NCI-H2171 (cell line): ENCODE measurements around the gene SETX.

Experiments
- DNase-seq: peaks from one replicate; lab custom pipeline; 2025; lab: John Stamatoyannopoulos, UW

The SETX gene

DNA sequence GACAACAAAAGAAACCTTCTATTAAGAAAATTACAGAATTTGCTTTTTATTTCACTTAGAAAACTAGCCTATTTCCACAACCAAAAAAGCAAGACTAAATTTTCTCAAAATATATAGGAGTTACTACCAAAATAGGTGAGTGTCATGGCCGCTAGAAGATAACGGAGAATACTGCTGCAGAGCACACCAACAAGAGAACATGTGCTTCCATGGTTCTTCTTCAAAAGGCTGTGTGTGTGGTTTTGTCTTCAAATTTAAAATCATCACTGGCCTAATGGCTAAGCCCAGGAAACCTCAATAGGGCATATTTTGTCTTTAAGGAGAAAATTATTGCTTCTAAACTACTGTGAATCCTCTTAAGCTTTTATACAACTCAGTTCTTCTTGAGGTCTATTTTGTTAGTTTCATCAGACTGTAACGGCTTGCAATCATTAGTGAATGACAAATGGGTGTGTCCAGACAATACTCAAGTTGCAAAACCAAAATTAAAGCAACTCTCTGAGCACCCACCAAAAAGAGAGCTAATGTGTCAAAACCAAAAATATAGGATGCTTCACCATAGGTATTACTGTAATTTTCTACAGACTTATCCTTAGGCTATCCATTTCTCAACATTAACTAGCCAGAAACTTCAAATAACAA, 3.3 kb downstream of the SETX start:
- DNase-seq: no peak

DNA sequence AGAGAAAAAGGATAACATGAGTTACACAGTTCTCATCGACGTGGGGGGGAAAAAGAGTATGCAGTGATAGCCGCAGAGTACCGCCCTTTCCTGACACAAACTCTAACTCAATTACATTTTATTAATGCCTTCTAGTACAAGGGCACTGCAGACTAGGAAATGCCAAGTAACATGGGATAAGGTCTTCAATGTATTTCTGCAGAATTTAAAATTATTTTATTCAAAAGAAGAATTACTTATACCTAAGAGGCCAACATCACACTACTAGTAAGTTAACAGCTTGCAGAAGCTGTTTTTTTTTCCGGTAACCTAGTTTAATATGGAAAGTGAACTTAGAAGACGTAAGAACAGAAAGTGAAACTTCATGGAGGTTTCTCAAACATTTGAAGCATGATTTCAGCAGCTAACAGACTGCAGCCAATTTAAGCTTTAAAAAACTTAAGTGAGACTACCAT, 3.9 kb downstream of the SETX start:
- no peak for DNase-seq

DNA sequence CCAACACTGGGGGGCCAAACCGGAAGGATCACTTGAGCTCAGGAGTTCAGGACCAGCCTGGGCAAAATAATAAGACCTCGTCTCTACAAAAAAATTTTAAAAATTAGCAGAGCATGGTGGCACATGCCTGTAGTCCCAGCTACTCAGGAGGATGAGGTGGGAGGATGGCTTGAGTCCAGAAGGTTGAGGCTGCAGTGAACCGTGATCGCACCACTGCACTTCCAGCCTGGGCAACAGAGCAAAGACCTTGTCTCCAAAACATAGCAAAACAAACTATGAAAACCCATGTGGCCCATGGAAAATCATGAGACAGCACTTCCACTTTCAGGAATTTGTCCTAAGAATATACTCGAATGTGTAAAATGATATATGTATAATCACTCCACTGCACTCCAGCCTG, 6.1 kb downstream of the SETX start:
- no peak for DNase-seq

DNA sequence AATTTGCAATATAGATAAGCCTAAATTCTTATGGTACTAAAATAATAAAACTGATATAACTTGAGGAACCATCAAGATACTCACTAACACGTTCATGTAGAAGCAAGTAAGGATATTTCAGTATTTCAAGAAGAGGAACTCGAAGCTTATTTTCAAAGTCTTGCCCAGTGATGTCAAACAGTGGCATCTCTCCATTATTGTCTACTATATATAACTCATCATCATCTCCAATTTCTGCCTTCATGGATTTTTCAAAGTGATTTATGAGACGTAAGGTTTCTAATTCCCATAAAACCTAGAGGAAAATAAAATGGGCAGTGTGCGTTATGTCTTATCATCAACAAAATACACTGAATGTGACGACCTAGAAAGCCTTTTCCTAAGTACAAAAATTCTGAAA, 8.6 kb downstream of the SETX start:
- DNase-seq: no peak

DNA sequence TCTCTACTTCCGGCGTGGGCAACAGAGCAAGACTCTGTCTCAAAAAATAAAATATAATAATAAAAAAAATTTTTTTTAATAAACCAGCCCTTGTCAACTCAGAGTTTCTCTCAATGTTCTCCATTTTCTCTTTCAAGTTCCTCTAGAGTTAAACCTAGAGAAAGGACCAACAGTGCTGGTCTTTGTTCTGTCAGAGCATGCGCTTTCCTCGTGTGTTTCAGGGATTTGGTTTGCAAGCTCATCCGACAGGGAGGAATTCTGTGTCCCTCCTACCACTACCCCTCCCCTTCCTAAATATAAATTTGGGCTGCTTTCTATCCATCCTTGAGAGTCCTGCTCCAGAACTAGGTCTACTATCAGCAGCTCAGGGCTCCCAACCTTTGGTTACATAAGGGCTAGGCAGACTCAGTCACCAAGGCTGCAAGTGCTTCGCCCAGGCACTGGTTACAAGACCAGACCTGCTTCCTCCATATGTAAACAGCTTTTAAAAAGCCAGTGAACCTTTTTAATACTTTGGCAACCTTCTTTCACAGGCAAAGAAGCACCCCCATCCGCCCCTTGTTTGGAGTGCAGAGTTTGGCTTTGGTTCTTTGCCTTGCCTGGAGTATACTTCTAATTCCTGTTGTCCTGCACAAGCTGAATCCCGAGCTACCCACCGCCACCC, 13.5 kb downstream of the SETX start:
- DNase-seq: no peak

DNA sequence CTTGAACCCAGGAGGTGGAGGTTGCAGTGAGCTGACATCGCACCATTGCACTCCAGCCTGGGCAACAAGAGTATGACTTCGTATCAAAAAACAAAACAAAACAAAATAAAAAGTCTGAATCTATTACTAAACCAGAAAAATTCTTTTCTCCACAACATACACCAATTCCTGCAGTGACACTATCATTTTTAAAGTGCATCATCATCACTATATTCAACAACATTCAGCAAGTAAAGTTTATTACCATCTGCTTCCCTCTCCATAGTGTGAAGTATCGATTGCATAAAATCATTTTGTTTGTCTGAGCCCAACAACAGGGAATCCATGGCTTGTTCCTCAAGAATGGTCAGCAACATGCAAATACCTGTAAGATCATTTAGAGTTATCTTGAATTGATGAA, 20.4 kb downstream of the SETX start:
- no peak for DNase-seq

DNA sequence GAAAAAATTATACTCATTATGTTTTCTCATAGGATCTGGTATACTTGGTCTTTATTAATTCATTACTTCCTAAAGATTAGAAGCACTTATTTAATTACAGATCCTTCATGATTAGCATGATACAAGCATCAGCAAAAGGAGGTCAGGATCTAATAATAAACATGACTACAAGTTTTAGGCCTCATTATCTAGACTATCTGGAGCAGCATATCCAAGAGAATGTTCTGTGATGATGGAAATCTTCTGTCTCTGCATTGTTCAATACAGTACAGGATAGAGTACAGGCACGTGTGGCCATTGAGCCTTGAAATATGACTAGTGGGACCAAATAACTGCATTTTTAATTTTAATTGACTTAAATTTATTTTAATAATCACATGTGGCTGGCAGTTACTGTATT, 21.2 kb downstream of the SETX start:
- DNase-seq: no peak

DNA sequence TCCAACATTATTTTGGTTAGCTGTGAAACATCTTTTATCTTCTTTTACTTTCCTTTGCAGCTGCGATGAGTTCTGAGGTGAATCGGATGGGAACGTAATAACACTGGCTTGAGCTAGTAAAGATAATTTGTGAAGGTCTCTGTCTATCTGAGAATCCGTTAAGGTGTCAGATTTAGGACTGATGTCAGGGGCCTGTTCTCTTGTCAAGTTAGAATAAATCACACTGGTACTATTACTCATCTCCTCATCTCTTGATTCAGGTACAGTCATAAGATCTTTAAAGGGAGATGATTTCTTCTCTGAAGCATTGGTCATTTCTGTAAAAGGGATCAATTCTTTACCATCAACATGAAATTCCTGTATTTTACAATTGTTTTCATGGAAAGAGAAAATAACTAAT, 26.2 kb downstream of the SETX start:
- DNase-seq: no peak

DNA sequence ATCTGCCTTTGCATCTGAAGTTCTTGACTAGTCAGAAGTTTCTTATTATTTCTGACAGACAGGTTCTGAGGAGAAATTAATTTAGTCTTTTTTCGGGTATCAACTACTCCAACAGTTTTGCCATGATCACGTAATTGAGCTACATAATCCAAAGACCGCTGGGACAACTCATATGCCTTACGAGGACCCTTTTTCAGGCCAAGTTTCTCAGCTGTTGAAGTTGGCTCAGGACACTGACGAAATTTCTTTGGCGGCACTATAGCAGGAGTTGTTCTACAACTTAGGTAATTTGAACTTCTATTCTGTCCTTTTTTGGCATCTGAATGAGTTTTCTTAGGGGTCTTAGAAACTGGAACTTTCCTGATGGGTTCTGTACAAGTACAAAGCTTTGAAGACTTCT, 27.2 kb downstream of the SETX start:
- DNase-seq: no peak

DNA sequence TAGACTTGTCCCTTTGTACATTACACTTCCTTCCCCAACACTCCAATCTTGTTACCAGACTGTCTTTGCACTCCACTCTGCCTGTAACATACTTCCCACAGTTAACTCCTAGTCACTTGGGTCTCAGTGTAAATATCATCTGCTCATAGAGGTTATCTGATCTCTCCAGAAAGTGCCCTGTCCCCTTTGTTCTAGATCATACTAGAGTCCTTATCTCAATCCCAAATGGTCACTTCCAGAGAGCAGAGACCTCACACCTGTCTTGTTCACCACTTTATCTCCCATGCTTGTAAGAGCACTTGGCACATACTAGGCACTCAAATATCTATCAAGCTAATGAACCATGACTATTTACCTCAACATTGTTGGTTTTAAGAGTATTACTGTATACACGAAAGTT, 30.4 kb downstream of the SETX start:
- no peak for DNase-seq

DNA sequence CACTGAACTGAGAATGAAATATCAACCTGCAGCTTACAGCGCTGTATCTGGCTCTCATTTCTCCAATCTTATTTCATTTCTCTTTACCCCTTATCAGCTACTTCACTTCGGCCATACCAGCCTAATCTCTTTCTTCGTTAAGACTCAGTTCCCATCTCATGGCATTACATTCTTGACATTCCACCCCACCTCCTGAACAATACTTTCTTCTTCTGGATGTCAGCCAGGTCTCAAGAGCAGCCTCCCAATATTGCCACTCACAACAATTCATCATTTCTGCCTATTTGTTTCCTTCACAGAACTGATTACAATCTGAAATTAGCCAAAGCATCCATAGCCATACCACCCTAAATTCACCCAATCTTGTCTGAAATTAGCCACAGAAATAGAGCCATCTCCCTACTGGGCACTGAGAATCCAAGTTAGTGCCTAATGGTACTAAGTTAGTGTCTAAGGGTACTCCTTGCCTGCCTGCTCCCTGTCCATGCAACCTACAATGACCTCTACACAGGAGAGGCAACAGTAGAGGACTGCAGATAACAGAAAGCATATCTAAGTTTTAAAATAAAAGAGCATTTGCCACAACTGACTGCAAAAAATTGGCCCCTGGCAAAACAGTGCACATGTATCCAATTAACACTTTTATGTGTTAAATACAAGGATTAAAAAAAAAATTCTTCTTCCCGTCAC, 35.2 kb downstream of the SETX start:
- DNase-seq: no peak

DNA sequence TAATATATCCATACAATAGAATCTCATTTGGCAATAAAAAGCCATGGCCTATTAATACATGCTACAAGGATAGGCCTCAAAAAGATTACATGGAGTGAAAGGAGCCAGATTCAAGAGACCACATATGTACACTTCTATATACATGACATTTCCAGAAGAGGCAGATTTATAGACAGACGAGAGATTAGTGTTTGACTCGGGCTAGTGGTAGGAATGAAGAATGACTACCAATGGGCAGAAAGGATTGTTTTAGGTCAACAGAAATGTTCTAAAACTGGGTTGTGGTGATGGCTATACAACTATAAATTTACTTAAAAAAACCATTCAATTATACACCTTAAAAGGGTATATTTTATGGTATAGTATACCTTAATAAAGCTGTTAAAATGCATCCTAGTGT, 41.9 kb downstream of the SETX start:
- DNase-seq: no peak

DNA sequence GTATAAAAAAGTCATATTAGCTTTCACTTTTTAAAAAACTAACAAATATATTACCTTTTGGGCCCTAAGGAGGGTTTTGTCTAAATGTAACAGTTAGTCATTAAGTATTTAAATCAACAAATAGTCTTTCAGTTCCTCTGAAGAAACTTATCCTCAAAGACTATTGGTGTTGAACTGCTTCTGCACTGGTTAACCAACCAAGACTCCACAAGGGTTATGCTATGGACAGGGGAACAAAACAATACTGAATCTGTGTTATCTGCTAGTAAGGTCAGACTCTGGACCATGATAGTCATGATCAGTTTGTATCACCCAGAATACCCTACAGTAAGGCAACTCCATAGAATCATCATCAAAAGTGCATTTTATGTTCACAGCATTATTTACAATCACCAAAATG, 42.4 kb downstream of the SETX start:
- no peak for DNase-seq

DNA sequence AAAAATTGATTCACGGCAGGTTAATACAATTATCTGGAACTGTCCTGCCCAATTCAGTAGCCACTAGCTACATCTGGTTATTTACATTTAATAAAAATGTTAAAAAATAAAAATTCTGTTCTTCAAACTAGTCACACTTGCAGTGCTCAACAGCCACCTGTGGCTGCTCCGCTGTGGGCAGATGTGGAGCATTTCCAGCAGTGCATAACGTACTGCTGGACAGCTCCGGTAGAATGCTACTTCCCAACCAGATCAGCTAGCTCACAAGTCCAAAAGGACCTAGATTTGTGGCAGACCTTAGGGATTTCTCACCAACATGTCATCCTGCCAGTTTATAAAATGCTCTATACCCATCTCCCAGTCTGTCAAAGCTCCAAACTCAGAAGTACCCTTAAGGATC, 42.8 kb downstream of the SETX start:
- no peak for DNase-seq

DNA sequence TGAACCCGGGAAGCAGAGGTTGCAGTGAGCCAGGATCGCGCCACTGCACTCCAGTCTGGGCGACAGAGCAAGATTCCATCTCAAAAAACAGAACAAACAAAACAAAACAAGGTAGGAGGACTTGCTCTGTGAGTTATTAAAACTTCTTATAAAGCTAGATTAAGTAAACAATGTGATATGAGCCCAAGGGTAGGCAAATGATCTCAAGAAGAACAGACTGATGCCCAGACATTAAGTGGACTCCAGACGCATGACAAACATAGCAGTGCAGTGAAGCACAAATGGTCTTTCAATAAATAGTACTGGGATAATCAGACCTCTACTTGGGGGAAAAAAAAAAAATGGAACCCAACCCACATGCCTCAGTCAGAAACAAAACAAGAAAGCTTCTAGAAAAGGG, 45.7 kb downstream of the SETX start:
- no peak for DNase-seq

DNA sequence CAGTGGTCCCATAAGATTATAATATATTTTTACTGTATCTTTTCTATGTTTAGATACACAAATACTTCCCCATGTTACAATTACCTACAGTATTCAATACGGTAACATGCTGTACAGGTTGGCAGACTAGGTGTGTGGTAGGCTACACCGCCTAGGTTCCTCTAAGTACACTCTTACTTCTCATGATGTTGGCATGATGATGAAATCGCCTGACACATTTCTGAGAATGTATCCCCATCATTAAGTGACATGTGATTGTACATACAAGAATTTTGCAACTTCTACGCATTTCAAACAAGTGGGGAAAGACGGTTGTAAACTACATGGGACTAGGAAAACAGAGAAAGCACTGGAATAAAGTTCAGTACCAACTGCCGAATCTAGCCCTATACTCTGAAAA, 53.3 kb downstream of the SETX start:
- no peak for DNase-seq

DNA sequence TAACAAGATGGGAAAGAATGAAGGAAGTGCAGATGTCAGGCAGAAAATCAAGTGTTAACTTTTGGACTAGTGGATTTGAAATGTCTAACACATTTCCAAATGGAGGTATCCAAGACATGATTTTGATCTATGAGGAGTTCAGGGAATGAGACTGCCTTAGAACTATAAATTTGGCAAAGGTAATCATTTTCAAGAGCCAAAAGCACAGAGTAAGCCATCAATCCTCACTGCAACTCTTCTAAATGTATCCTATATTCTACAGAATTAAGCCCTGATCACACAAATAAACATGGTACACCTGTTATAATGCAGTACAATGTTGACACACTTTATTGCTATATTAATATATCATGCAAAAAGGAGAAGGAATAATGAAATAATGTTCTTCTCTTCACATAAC, 55.6 kb downstream of the SETX start:
- no peak for DNase-seq

DNA sequence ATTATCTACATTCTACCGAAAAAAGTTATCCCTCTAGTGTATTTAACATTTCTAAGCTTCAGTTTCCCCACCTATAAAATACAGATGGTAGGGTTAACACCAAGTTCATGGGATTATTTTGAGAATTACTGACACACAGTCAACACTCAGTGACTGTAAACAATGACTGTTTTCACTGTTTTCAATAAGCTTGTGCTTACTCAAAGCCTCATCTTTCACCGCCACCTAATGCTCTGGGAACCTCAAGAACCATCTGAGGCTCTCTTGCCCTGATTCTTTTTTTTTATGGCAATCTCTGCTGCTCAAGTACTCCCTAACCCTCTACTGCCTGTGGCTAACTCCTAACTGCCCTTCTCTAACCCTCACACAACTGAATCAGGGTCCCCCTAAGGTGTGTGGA, 59.6 kb downstream of the SETX start:
- DNase-seq: no peak

DNA sequence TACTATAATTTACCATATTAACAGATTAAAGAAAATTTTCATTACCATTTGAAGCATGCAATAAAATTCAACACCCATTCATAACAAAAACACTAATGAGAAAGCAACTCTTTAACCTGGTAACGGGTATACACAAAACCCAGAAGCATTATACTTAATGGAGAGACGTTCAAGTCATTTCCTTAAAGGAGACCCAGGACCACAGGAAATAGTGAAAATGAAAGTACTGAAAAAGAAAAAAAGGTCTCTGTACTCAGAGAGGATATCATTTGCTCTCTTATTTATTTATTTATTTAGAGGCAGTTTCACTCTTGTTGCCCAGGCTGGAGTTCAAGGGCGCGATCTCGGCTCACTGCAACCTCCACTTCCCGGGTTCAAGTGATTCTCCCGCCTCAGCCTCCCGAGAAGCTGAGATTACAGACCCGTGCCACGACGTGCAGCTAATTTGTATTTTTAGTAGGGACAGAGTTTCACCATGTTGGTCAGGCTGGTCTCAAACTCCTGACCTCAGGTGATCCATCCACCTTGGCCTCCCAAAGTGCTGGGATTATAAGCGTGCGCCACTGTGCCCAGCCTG, 61.6 kb downstream of the SETX start:
- DNase-seq: no peak

DNA sequence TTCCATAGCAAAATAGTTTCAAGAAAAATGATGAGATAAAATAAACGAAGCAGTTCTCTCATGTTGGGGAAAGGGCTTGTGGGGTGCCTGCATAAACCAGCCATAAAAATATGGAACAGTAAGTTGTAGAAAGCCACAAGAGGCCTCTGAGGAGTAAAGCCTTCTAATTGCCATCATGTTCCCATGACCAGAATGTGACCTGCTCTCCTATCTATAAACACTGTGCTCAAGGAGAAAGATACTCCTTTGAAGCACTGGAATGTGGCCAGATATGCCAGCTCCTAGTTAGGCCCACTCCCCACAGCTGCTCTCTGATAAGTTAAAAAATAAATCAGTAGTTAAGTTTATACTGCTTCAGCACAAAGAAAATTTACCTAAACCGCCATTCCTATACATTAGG, 65.8 kb downstream of the SETX start:
- DNase-seq: no peak

DNA sequence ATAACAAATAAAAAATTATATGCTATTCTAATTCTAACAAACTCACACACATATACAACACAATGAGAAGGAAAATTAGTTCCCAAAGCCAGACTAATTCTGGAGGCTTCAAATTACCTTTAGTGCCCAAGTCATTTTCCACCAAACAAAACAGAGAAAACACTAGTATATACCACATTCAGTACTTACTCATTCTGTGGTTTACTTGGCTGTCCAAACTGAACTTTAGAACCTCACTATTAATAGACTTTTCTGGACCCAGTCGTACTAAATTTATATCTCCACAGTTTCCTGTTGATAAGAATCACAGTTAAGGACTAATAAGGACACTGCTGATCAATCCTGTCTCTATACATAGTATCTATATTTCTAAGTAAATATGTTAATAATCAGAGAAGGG, 66.4 kb downstream of the SETX start:
- DNase-seq: no peak

DNA sequence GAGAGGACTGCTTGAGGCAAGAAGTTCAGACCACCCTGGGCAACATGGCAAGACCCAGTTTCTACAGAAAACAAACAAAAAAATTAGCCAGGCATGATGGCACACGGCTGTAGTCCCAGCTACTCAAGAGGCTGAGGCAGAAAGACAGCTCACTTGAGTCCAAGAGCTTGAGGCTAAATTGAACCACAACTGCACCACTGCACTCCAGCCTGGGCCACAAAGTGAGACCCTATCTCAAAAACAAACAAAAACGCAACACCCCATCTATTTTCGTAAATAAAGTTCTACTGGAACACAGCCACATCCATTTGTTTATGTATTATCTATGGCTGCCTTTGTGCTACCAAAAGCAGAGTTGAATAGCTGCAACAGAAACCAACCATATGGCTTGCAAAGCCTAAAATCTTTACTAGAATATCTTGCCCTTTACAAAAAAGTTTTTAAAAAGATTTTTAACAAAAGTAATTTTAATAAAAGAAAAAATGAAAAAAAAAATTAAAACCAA, 67.5 kb downstream of the SETX start:
- no peak for DNase-seq

DNA sequence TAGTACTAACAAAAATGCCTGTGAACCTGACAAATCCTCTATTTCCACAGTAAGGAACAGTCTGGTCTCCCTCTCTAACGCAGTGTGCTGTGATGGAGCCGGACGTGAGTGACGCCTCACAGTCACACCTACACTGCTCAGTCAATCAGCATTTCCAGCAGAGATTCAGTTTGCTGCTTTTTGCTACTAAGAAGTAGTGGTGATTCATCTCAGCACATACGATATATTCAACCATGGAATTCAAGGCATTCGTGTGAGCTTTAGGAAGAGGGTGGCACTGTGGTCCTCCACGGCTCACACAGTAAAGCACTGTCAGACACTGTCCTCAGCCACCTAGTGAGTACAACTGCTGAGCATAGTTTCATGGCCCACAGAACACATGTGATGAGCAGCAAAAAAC, 70.9 kb downstream of the SETX start:
- no peak for DNase-seq
